Measurements from ENCODE around the gene ASPA.

The ASPA gene

GRCh38 chr17:3545151-3545550 is 69.4 kb downstream of the ASPA start:
- no peak for DNase-seq (ENCODE audit: low read depth in 1 of 2, low spot score in 1 of 2)
- Histone ChIP-seq H3K27me3 (ENCODE audit: insufficient read depth, poor library complexity, severe bottlenecking) (no peaks in the 10 kb centered on the region), H3K4me3 (replicated peaks; ENCODE audit: insufficient read depth, low read length) (no peak overlapping the region), H3K27ac (replicated peaks) (no peak overlapping the region)
- no peak for TF ChIP-seq POLR2AphosphoS5 (IDR thresholded peaks at IDR 0.05; ENCODE audit: low read depth)
- no peak for TF ChIP-seq REST (IDR thresholded peaks at IDR 0.05; ENCODE audit: insufficient replicate concordance, low read depth)
- no peak for TF ChIP-seq CTCF (IDR thresholded peaks at IDR 0.05; ENCODE audit: insufficient read depth, low read length)
- no peak for TF ChIP-seq GABPA (IDR thresholded peaks at IDR 0.05; ENCODE audit: low read depth)
- no peak for TF ChIP-seq SPI1 (IDR thresholded peaks at IDR 0.05; ENCODE audit: borderline replicate concordance, low read depth)

GRCh38 chr17:3546521-3546920 is 70.7 kb downstream of the ASPA start:
- DNase-seq (ENCODE audit: low read depth in 1 of 2, low spot score in 1 of 2): no peak
- no peaks in the 10 kb centered on the region for H3K27me3 ChIP-seq (ENCODE audit: insufficient read depth, poor library complexity, severe bottlenecking)
- no peak overlapping the region for H3K4me3 ChIP-seq (replicated peaks; ENCODE audit: insufficient read depth, low read length)
- TF ChIP-seq GABPA (IDR thresholded peaks at IDR 0.05; ENCODE audit: low read depth): no peak
- no peak for TF ChIP-seq REST (IDR thresholded peaks at IDR 0.05; ENCODE audit: insufficient replicate concordance, low read depth)
- no peak for TF ChIP-seq CTCF (IDR thresholded peaks at IDR 0.05; ENCODE audit: insufficient read depth, low read length)
- TF ChIP-seq SPI1 (IDR thresholded peaks at IDR 0.05; ENCODE audit: borderline replicate concordance, low read depth): no peak
- TF ChIP-seq POLR2AphosphoS5 (IDR thresholded peaks at IDR 0.05; ENCODE audit: low read depth): no peak
- no peak overlapping the region for H3K27ac ChIP-seq (replicated peaks)

- H3K4me3 ChIP-seq (replicated peaks; ENCODE audit: insufficient read depth, low read length): no peak overlapping the region
- TF ChIP-seq SPI1 (IDR thresholded peaks at IDR 0.05; ENCODE audit: borderline replicate concordance, low read depth): no peak
- TF ChIP-seq GABPA (IDR thresholded peaks at IDR 0.05; ENCODE audit: low read depth): no peak
- no peak for TF ChIP-seq REST (IDR thresholded peaks at IDR 0.05; ENCODE audit: insufficient replicate concordance, low read depth)
- no peak for TF ChIP-seq POLR2AphosphoS5 (IDR thresholded peaks at IDR 0.05; ENCODE audit: low read depth)
- TF ChIP-seq CTCF (IDR thresholded peaks at IDR 0.05; ENCODE audit: insufficient read depth, low read length): no peak
- H3K27ac ChIP-seq (replicated peaks): no peak overlapping the region
- DNase-seq (ENCODE audit: low read depth in 1 of 2, low spot score in 1 of 2): no peak
- no peaks in the 10 kb centered on the region for H3K27me3 ChIP-seq (ENCODE audit: insufficient read depth, poor library complexity, severe bottlenecking)
These were observed 71.2 kb downstream of the ASPA start for GRCh38 chr17:3546997-3547396.

All from HL-60 (cell line).